ENCODE measurements around the gene SERINC5. TPM values are rescaled to one million over a fixed set of nuclear protein-coding genes. Genes with fewer than 3 reads are reported as not detected.

SERINC5 gene
- total RNA-seq, 2 donors from 2014 or later = 12.8 to 13.9 TPM

GRCh38 chr5:80234116-80234948, 21.5 kb downstream of the SERINC5 start:
- Histone ChIP-seq H3K4me1 (ENCODE audit: control insufficient read depth in 1 of 2, low read depth in 2 of 2) (peaks cover 5 to 13% of the 10 kb centered on the region in 2 donors), H3K4me3 (no peak overlapping the region), H3K36me3 (no peaks in the 10 kb centered on the region), H3K27me3 (replicated peaks; ENCODE audit: insufficient read depth) (no peaks in the 10 kb centered on the region), H3K27ac (no peak overlapping the region), H3K9me3 (no peaks in the 10 kb centered on the region)
- no peak for TF ChIP-seq CTCF (IDR thresholded peaks at IDR 0.05)
- ATAC-seq (ENCODE audit: insufficient number of reproducible peaks, low FRiP score, low read depth) (no peak), DNase-seq (ENCODE audit: low spot score) (no peak)

GRCh38 chr5:80231693-80232092, 24.2 kb downstream of the SERINC5 start:
- Histone ChIP-seq H3K27me3 (replicated peaks; ENCODE audit: insufficient read depth) (no peaks in the 10 kb centered on the region), H3K4me1 (ENCODE audit: control insufficient read depth in 1 of 2, low read depth in 2 of 2) (peaks cover 0 to 3% of the 10 kb centered on the region in 2 donors), H3K9me3 (no peaks in the 10 kb centered on the region), H3K27ac (no peak overlapping the region), H3K36me3 (no peaks in the 10 kb centered on the region), H3K4me3 (no peak overlapping the region)
- ATAC-seq (ENCODE audit: insufficient number of reproducible peaks, low FRiP score, low read depth) (no peak), DNase-seq (ENCODE audit: low spot score) (no peak)
- no peak for TF ChIP-seq CTCF (IDR thresholded peaks at IDR 0.05)

GRCh38 chr5:80231243-80231642, 24.6 kb downstream of the SERINC5 start:
- Histone ChIP-seq H3K27ac (no peak overlapping the region), H3K4me3 (no peak overlapping the region), H3K27me3 (replicated peaks; ENCODE audit: insufficient read depth) (no peaks in the 10 kb centered on the region), H3K4me1 (ENCODE audit: control insufficient read depth in 1 of 2, low read depth in 2 of 2) (peaks cover 0 to 3% of the 10 kb centered on the region in 2 donors), H3K36me3 (no peaks in the 10 kb centered on the region), H3K9me3 (no peaks in the 10 kb centered on the region)
- TF ChIP-seq CTCF (IDR thresholded peaks at IDR 0.05) = no peak
- ATAC-seq (ENCODE audit: insufficient number of reproducible peaks, low FRiP score, low read depth) = no peak
- DNase-seq (ENCODE audit: low spot score) = no peak

- Histone ChIP-seq H3K36me3 (no peaks in the 10 kb centered on the region), H3K9me3 (no peaks in the 10 kb centered on the region), H3K27me3 (replicated peaks; ENCODE audit: insufficient read depth) (no peaks in the 10 kb centered on the region), H3K27ac (no peak overlapping the region), H3K4me1 (ENCODE audit: control insufficient read depth in 1 of 2, low read depth in 2 of 2) (peaks cover 0 to 3% of the 10 kb centered on the region in 2 donors), H3K4me3 (no peak overlapping the region)
- ATAC-seq (ENCODE audit: insufficient number of reproducible peaks, low FRiP score, low read depth) (no peak), DNase-seq (ENCODE audit: low spot score) (no peak)
- TF ChIP-seq CTCF (IDR thresholded peaks at IDR 0.05) = no peak
Observed at GRCh38 chr5:80230269-80230992, 25.4 kb downstream of the SERINC5 start.

- no peak for TF ChIP-seq CTCF (IDR thresholded peaks at IDR 0.05)
- DNase-seq (ENCODE audit: low spot score) (no peak), ATAC-seq (ENCODE audit: insufficient number of reproducible peaks, low FRiP score, low read depth) (no peak)
- no peak overlapping the region for H3K4me3 ChIP-seq
- no peaks in the 10 kb centered on the region for H3K36me3 ChIP-seq
- H3K9me3 ChIP-seq = no peaks in the 10 kb centered on the region
- peaks cover 0 to 3% of the 10 kb centered on the region in 2 donors for H3K4me1 ChIP-seq (ENCODE audit: control insufficient read depth in 1 of 2, low read depth in 2 of 2)
- H3K27me3 ChIP-seq (replicated peaks; ENCODE audit: insufficient read depth) = no peaks in the 10 kb centered on the region
- H3K27ac ChIP-seq = no peak overlapping the region
Observed at GRCh38 chr5:80229902-80230255, 26.0 kb downstream of the SERINC5 start.
